H9 (cell line): ENCODE measurements around the gene ADAMTS8. TPM values are rescaled to one million over a fixed set of nuclear protein-coding genes. Genes with fewer than 3 reads are reported as not detected.

Experiments used
- DNase-seq: peaks from one replicate; pipeline ENCODE4 v3.0.0-alpha.2; 2017
- H2AFZ ChIP-seq: one replicate; pipeline ENCODE4 v1.6.1; 2013; ENCODE audit warnings: mild to moderate bottlenecking, low read length, control low read depth, moderate library complexity
- H2AK5ac ChIP-seq: 2 replicates; pipeline ENCODE4 v1.6.1; 2013; ENCODE audit warnings: low read length, control low read depth, mixed read lengths; ENCODE audit not compliant: insufficient read length
- H2BK120ac ChIP-seq: one replicate; pipeline ENCODE4 v1.6.1; 2013; ENCODE audit warnings: low read depth, mild to moderate bottlenecking, low read length, control low read depth, inconsistent platforms; ENCODE audit not compliant: poor library complexity, severe bottlenecking
- H2BK12ac ChIP-seq: 2 replicates; pipeline ENCODE4 v1.6.1; 2013; ENCODE audit warnings: low read length, control low read depth, mixed read lengths, low read depth; ENCODE audit not compliant: insufficient read length
- H2BK15ac ChIP-seq: 2 replicates; pipeline ENCODE4 v1.6.1; 2013; ENCODE audit warnings: low read depth, low read length, control low read depth
- H2BK20ac ChIP-seq: one replicate; pipeline ENCODE4 v1.6.1; 2013; ENCODE audit warnings: low read depth, mild to moderate bottlenecking, low read length, control low read depth, inconsistent platforms; ENCODE audit not compliant: poor library complexity, severe bottlenecking
- H2BK5ac ChIP-seq: 2 replicates; pipeline ENCODE4 v1.6.1; 2013; ENCODE audit warnings: low read length, control low read depth, mixed read lengths; ENCODE audit not compliant: insufficient read length
- H3K14ac ChIP-seq: 2 replicates; pipeline ENCODE4 v1.6.1; 2013; ENCODE audit warnings: low read length, control low read depth; ENCODE audit not compliant: insufficient read depth
- H3K18ac ChIP-seq: 2 replicates; pipeline ENCODE4 v1.6.1; 2013; ENCODE audit warnings: low read depth, mild to moderate bottlenecking, mixed read lengths, low read length, control low read depth; ENCODE audit not compliant: insufficient read length
- H3K23ac ChIP-seq: 2 replicates; pipeline ENCODE4 v1.6.1; 2013; ENCODE audit warnings: low read length, control low read depth, mixed read lengths, low read depth; ENCODE audit not compliant: insufficient read length
- H3K23me2 ChIP-seq: 2 replicates; pipeline ENCODE4 v1.6.1; 2013; ENCODE audit warnings: low read depth, mild to moderate bottlenecking, mixed read lengths, low read length, control low read depth; ENCODE audit not compliant: insufficient read length, poor library complexity, severe bottlenecking
- H3K27ac ChIP-seq: 2 replicates; pipeline ENCODE4 v1.5.1; 2013; ENCODE audit warnings: low read length, control low read depth, mixed read lengths, low read depth; ENCODE audit not compliant: insufficient read length
- H3K27me3 ChIP-seq: 2 replicates; pipeline ENCODE4 v1.6.1; 2013; ENCODE audit warnings: low read length, control low read depth, inconsistent platforms; ENCODE audit not compliant: insufficient read depth
- H3K4ac ChIP-seq: 2 replicates; pipeline ENCODE4 v1.6.1; 2013; ENCODE audit warnings: low read depth, mild to moderate bottlenecking, control low read depth, inconsistent platforms, low read length, moderate library complexity
- H3K4me1 ChIP-seq: 2 replicates; pipeline ENCODE4 v1.6.1; 2013; ENCODE audit warnings: low read length, control low read depth, inconsistent platforms; ENCODE audit not compliant: insufficient read depth
- H3K4me2 ChIP-seq: 2 replicates; pipeline ENCODE4 v1.6.1; 2013; ENCODE audit warnings: low read length, control low read depth, mixed read lengths; ENCODE audit not compliant: insufficient read length, insufficient read depth
- H3K56ac ChIP-seq: 2 replicates; pipeline ENCODE4 v1.6.1; 2013; ENCODE audit warnings: low read depth, mild to moderate bottlenecking, mixed read lengths, low read length, control low read depth; ENCODE audit not compliant: insufficient read length
- H3K79me1 ChIP-seq: 2 replicates; pipeline ENCODE4 v1.6.1; 2013; ENCODE audit warnings: low read depth, mild to moderate bottlenecking, moderate library complexity, low read length, control low read depth, inconsistent platforms; ENCODE audit not compliant: insufficient read depth, poor library complexity, severe bottlenecking
- H3K79me2 ChIP-seq: 2 replicates; pipeline ENCODE4 v1.6.1; 2013; ENCODE audit warnings: low read length, control low read depth, inconsistent platforms; ENCODE audit not compliant: insufficient read depth
- H3K9ac ChIP-seq: 2 replicates; pipeline ENCODE4 v1.6.1; 2013; ENCODE audit warnings: low read length, control low read depth, mixed read lengths; ENCODE audit not compliant: insufficient read length; ENCODE audit errors: extremely low read depth
- H3K9me3 ChIP-seq: one replicate; pipeline ENCODE4 v1.6.1; 2013; ENCODE audit warnings: low read depth, low read length, inconsistent platforms; ENCODE audit not compliant: control insufficient read depth
- H3T11ph ChIP-seq: one replicate; pipeline ENCODE4 v1.6.1; 2013; ENCODE audit warnings: mild to moderate bottlenecking, low read length, control low read depth, inconsistent platforms
- H4K20me1 ChIP-seq: one replicate; pipeline ENCODE4 v1.6.1; 2013; ENCODE audit not compliant: control insufficient read depth, insufficient read length, insufficient read depth
- H4K5ac ChIP-seq: 2 replicates; pipeline ENCODE4 v1.6.1; 2013; ENCODE audit warnings: low read depth, mild to moderate bottlenecking, mixed read lengths, low read length, control low read depth; ENCODE audit not compliant: insufficient read length
- H4K8ac ChIP-seq: replicated peaks from 2 replicates; pipeline ENCODE4 v1.6.1; 2013; ENCODE audit warnings: low read length, control low read depth, mixed read lengths, low read depth; ENCODE audit not compliant: insufficient read length
- H4K91ac ChIP-seq: 2 replicates; pipeline ENCODE4 v1.6.1; 2013; ENCODE audit warnings: low read depth, mild to moderate bottlenecking, moderate library complexity, mixed read lengths, low read length, control low read depth; ENCODE audit not compliant: insufficient read length
- H3K27ac Mint-ChIP-seq, 3 experiments: 2 replicates in 2 of 3; 3 replicates in 1 of 3; pipeline ENCODE4 v1.8.0; 2020 to 2021; ENCODE audit warnings: mixed read lengths in 3 of 3, mild to moderate bottlenecking in 1 of 3, moderate library complexity in 1 of 3
- H3K27me3 Mint-ChIP-seq: 2 replicates; pipeline ENCODE4 v1.8.0; 2021; ENCODE audit warnings: low read depth, mild to moderate bottlenecking, moderate library complexity, mixed read lengths
- H3K36me3 Mint-ChIP-seq, 3 experiments: 2 replicates in 2 of 3; 3 replicates in 1 of 3; pipeline ENCODE4 v1.8.0; 2020 to 2021; ENCODE audit warnings: low read depth in 3 of 3, mixed read lengths in 3 of 3; ENCODE audit not compliant: insufficient read depth in 1 of 3
- H3K4me1 Mint-ChIP-seq, 2 experiments: 2 replicates each; pipeline ENCODE4 v1.8.0; 2020; ENCODE audit warnings: mixed read lengths in 2 of 2
- H3K4me3 Mint-ChIP-seq, 2 experiments: 2 replicates in 1 of 2; 3 replicates in 1 of 2; pipeline ENCODE4 v1.8.0; 2020 to 2021; ENCODE audit warnings: mild to moderate bottlenecking in 2 of 2, mixed read lengths in 2 of 2, moderate library complexity in 1 of 2
- H3K9me3 Mint-ChIP-seq, 2 experiments: 2 replicates in 1 of 2; 3 replicates in 1 of 2; pipeline ENCODE4 v1.8.0; 2020; ENCODE audit warnings: mild to moderate bottlenecking in 2 of 2, mixed read lengths in 2 of 2, moderate library complexity in 1 of 2
- CTCF ChIP-seq: fragments of 200-600 bp; sonication (generic); conservative IDR thresholded peaks from 3 replicates; pipeline ENCODE4 v1.8.0; 2021; ENCODE audit warnings: antibody characterized with exemption, mild to moderate bottlenecking
- WGBS: extraction: QIAGEN DNeasy Blood & Tissue Kit; methylation state at CpG from one replicate; pipeline ENCODE4 v1.1.7; 2013; ENCODE audit warnings: missing lambda C conversion rate, low lambda C conversion rate, mixed read lengths; ENCODE audit not compliant: insufficient read length; ENCODE audit errors: extremely low coverage; 5-methylcytosine and 5-hydroxymethylcytosine counted together
- total RNA-seq: library from RNA; stranded (reverse); gene quantifications from 2 replicates; pipeline ENCODE4 v1.2.1, GENCODE V29; 2021

ADAMTS8 gene
- total RNA-seq, 1 experiment from 2014 or later, result 5.0 TPM

- no peaks in the 10 kb centered on the region for H3K27me3 Mint-ChIP-seq
- H3K9me3 ChIP-seq, result no peaks in the 10 kb centered on the region
- no peaks in the 10 kb centered on the region for H3K23me2 ChIP-seq
- no peak overlapping the region for H2BK15ac ChIP-seq
- no peaks in the 10 kb centered on the region for H3K4me1 ChIP-seq
- H3K79me2 ChIP-seq, result no peaks in the 10 kb centered on the region
- H2BK5ac ChIP-seq, result no peak overlapping the region
- no peak overlapping the region for H3K4me2 ChIP-seq
- no peak overlapping the region for H3K27ac ChIP-seq
- H3K27me3 ChIP-seq, result no peaks in the 10 kb centered on the region
- H3K4me1 Mint-ChIP-seq, result no peaks in the 10 kb centered on the region
- no CpG with 5 or more reads among the region's 20 CpGs for WGBS
- no peak overlapping the region for H3K18ac ChIP-seq
- H2AK5ac ChIP-seq, result no peak overlapping the region
- no peak overlapping the region for H3K4me3 Mint-ChIP-seq
- no peak for TF ChIP-seq CTCF
- H2AFZ ChIP-seq, result no peak overlapping the region
- no peaks in the 10 kb centered on the region for H3K79me1 ChIP-seq
- no peaks in the 10 kb centered on the region for H4K20me1 ChIP-seq
- H2BK12ac ChIP-seq, result no peak overlapping the region
- no peaks in the 10 kb centered on the region for H3K9me3 Mint-ChIP-seq
- H3T11ph ChIP-seq, result no peak overlapping the region
- H3K9ac ChIP-seq, result no peak overlapping the region
- no peak overlapping the region for H3K14ac ChIP-seq
- no peak overlapping the region for H3K56ac ChIP-seq
- no peak overlapping the region for H4K8ac ChIP-seq
- H3K23ac ChIP-seq, result no peak overlapping the region
- H4K91ac ChIP-seq, result no peak overlapping the region
- no peaks in the 10 kb centered on the region; a peak in 1 of 7 replicates for H3K36me3 Mint-ChIP-seq
- no peak for DNase-seq
- no peak overlapping the region for H4K5ac ChIP-seq
- no peak overlapping the region for H2BK120ac ChIP-seq
- H3K4ac ChIP-seq, result no peak overlapping the region
- H2BK20ac ChIP-seq, result no peak overlapping the region
- H3K27ac Mint-ChIP-seq, result no peak overlapping the region
Measured at GRCh38 chr11:130470832-130471706, 42.7 kb upstream of the ADAMTS8 start.
